OCI-LY7 (cell line): ENCODE results near the gene GRID1. TPM values are rescaled to one million over a fixed set of nuclear protein-coding genes. Genes with fewer than 3 reads are reported as not detected.
"Not testable (repeated sequence)": the region's sequence is repeated elsewhere in the genome, so short reads cannot be mapped to it uniquely, and the experiment has no call there.

ENCODE experiments used
- BruUV-seq: library from RNA; stranded (reverse); fragments of 400-500 nt; replicated peaks from 2 replicates; lab custom pipeline; 2021; lab: Mats Ljungman, UMichigan
- CTCF ChIA-PET: fragments of 300-600 bp; sonication (Branson Sonifier 250); formaldehyde crosslinking; loops from one replicate; lab custom pipeline; 2022; ENCODE audit warnings: antibody characterized with exemption; ENCODE audit not compliant: unreplicated experiment; lab: Charles Lee
- POLR2A ChIA-PET: fragments of 300-600 bp; sonication (Branson Sonifier 250); formaldehyde crosslinking; loops from one replicate; lab custom pipeline; 2022; ENCODE audit warnings: antibody characterized with exemption; lab: Charles Lee
- DNase-seq: peaks from one replicate; pipeline ENCODE4 v3.0.0-alpha.2; 2015; ENCODE audit warnings: low spot score
- H2AFZ ChIP-seq: fragments of 200-600 bp; sonication (generic), shearing (Covaris generic); 2 replicates; pipeline ENCODE4 v1.6.1; 2014; ENCODE audit warnings: mild to moderate bottlenecking, antibody characterized with exemption, low read length, moderate library complexity
- H3K27ac ChIP-seq: fragments of 200-600 bp; sonication (generic); 2 replicates; pipeline ENCODE4 v1.5.1; 2014; ENCODE audit warnings: mixed run types, low read depth, mild to moderate bottlenecking, moderate library complexity, low read length, inconsistent platforms; ENCODE audit not compliant: poor library complexity, severe bottlenecking
- H3K36me3 ChIP-seq: fragments of 200-600 bp; sonication (generic); 2 replicates; pipeline ENCODE4 v1.6.1; 2014; ENCODE audit warnings: mild to moderate bottlenecking, antibody characterized with exemption, low read length, moderate library complexity, mixed read lengths; ENCODE audit not compliant: insufficient read depth
- H3K4me1 ChIP-seq: fragments of 200-600 bp; sonication (generic); 2 replicates; pipeline ENCODE4 v1.5.1; 2014; ENCODE audit warnings: mild to moderate bottlenecking, low read length; ENCODE audit not compliant: insufficient read depth, poor library complexity, severe bottlenecking
- H3K4me2 ChIP-seq: fragments of 200-600 bp; sonication (generic); 2 replicates; pipeline ENCODE4 v1.6.1; 2014; ENCODE audit warnings: mild to moderate bottlenecking, low read length
- H3K4me3 ChIP-seq: fragments of 200-600 bp; sonication (generic); 2 replicates; pipeline ENCODE4 v1.5.1; 2014; ENCODE audit warnings: mild to moderate bottlenecking, low read depth, low read length; ENCODE audit not compliant: poor library complexity, severe bottlenecking
- H3K79me2 ChIP-seq: fragments of 200-600 bp; sonication (generic); 2 replicates; pipeline ENCODE4 v1.6.1; 2016; ENCODE audit warnings: low read depth, mild to moderate bottlenecking, low read length, moderate library complexity, mixed read lengths; ENCODE audit not compliant: insufficient read depth
- H3K9me2 ChIP-seq: fragments of 200-600 bp; sonication (generic); 2 replicates; pipeline ENCODE4 v1.6.1; 2016; ENCODE audit warnings: mild to moderate bottlenecking, low read length, mixed read lengths; ENCODE audit not compliant: insufficient read depth
- H3K9me3 ChIP-seq: fragments of 200-600 bp; sonication (generic); 2 replicates; pipeline ENCODE4 v1.6.1; 2014; ENCODE audit warnings: mild to moderate bottlenecking, mixed run types, low read length, mixed read lengths
- H4K20me1 ChIP-seq: fragments of 200-600 bp; sonication (generic); 2 replicates; pipeline ENCODE4 v1.6.1; 2014; ENCODE audit warnings: mild to moderate bottlenecking, antibody characterized with exemption, low read length, moderate library complexity, mixed read lengths; ENCODE audit not compliant: insufficient read depth
- CTCF ChIP-seq: fragments of 200-600 bp; sonication (generic); conservative IDR thresholded peaks from 2 replicates; pipeline ENCODE4 v1.5.1; 2014; ENCODE audit warnings: mild to moderate bottlenecking, antibody characterized with exemption, low read length, moderate library complexity, mixed read lengths
- EZH2phosphoT487 ChIP-seq: fragments of 200-600 bp; sonication (generic); IDR thresholded peaks from 2 replicates; pipeline ENCODE4 v1.6.1; 2018; ENCODE audit warnings: low read depth, borderline replicate concordance, mild to moderate bottlenecking, mixed run types, antibody characterized with exemption, low read length, moderate library complexity, mixed read lengths
- intact Hi-C: fragments of 100-400 bp; cut with micrococcal nuclease; formaldehyde crosslinking; loops from one replicate; pipeline ENCODE4 v1.10.0; 2022; ENCODE audit not compliant: unreplicated experiment
- total RNA-seq, 2 experiments: library from RNA; depleted of rRNA in 1 of 2; stranded (reverse); fragments of >200 nt in 1 of 2; shearing (Covaris generic) in 1 of 2; gene quantifications; 2 replicates each; pipeline ENCODE4 v1.2.3, GENCODE V29; 2014 to 2022

The GRID1 gene
- total RNA-seq, 2 experiments from 2014 or later: 1.6 to 3.7 TPM

GRCh38 chr10:86176850-86177536 is 189.6 kb downstream of the GRID1 start:
- Histone ChIP-seq H3K79me2 (no peaks in the 10 kb centered on the region), H3K9me3 (no peaks in the 10 kb centered on the region), H3K36me3 (no peaks in the 10 kb centered on the region), H2AFZ (no peak overlapping the region), H3K4me1 (peaks cover 1% of the 10 kb centered on the region), H3K4me3 (no peak overlapping the region), H3K27ac (no peak overlapping the region), H3K9me2 (no peaks in the 10 kb centered on the region), H4K20me1 (no peaks in the 10 kb centered on the region), H3K4me2 (no peak overlapping the region)
- ChIA-PET POLR2A (no interaction called here), CTCF (no interaction called here)
- no peak for DNase-seq
- TF ChIP-seq EZH2phosphoT487: no peak
- no peak for TF ChIP-seq CTCF
- intact Hi-C loops: no loop called here
- no TSS peak for BruUV-seq

GRCh38 chr10:86175476-86175875 is 191.1 kb downstream of the GRID1 start:
- H3K36me3 ChIP-seq: not testable (repeated sequence)

DNA sequence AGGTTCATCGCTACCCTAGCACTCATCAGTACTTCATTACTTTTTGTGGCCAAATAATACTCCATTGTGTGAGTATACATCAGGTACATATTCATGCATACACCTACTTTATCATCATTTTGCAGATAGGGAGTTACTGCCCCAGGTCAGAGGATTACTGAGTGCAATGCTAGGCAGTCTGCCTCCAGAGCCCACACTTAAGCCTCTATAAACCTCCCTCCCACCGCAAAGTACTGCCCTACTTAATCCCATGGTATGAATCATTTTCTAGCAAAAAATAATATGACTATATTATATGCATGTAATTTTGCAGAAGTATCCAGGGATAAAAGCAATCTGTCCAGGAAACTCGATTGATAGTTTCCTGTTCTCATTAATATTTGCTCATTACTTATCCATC is 194.3 kb downstream of the GRID1 start:
- TF ChIP-seq EZH2phosphoT487: no peak
- TF ChIP-seq CTCF: no peak

More at GRCh38 chr10:86175476-86175875, 191.1 kb downstream of the GRID1 start:
- BruUV-seq, H4K20me1 ChIP-seq, H2AFZ ChIP-seq, H3K4me2 ChIP-seq, H3K79me2 ChIP-seq, CTCF ChIA-PET, H3K4me3 ChIP-seq, H3K27ac ChIP-seq, H3K9me2 ChIP-seq, DNase-seq, intact Hi-C loops, H3K9me3 ChIP-seq: not testable (repeated sequence)
- POLR2A ChIA-PET: interaction anchor here (0.7 kb wide), 1 partner anchor 214 kb away, joined by 3 read pairs; no protein-coding TSS in a partner anchor
- H3K4me1 ChIP-seq: peaks cover 17% of the 10 kb centered on the region

More for the DNA sequence above, 194.3 kb downstream of the GRID1 start:
- H3K4me1 ChIP-seq: peaks cover 19% of the 10 kb centered on the region
- POLR2A ChIA-PET: no interaction called here
- H3K27ac ChIP-seq: no peak overlapping the region
- H3K4me2 ChIP-seq: no peak overlapping the region
- no peaks in the 10 kb centered on the region for H3K79me2 ChIP-seq
- no peaks in the 10 kb centered on the region for H3K36me3 ChIP-seq
- intact Hi-C loops: no loop called here
- no peaks in the 10 kb centered on the region for H4K20me1 ChIP-seq
- H3K9me2 ChIP-seq: no peaks in the 10 kb centered on the region
- H2AFZ ChIP-seq: no peak overlapping the region
- no TSS peak for BruUV-seq
- no peak for DNase-seq
- CTCF ChIA-PET: no interaction called here
- no peak overlapping the region for H3K4me3 ChIP-seq
- no peaks in the 10 kb centered on the region for H3K9me3 ChIP-seq
